ENCODE data around the gene STIMATE.

STIMATE gene

DNA sequence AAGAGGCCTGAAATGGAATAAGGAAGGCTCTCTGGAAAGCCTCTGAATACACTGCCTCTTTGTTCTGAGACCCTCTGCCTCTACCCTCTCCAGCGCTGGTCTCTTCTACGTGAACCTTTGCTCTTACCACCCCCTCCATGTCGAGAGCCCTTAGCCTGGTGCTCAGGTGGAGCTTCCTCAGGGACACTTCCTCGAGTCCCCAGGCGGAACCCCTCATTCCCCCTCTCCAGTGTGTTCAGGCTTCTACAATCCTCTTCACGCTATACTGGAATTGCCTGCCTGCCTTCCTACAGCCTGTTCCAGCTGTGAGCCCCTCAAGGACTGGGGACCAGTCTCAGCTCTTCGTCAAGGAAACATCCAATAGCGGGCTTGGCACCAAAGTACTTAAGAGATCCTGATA, 7.4 kb downstream of the STIMATE start:
- no peak for DNase-seq (ENCODE audit: low read depth)
- TF ChIP-seq MYC (IDR thresholded peaks at IDR 0.05; ENCODE audit: low read depth, low read length): no peak
- TF ChIP-seq, protein P1, sequence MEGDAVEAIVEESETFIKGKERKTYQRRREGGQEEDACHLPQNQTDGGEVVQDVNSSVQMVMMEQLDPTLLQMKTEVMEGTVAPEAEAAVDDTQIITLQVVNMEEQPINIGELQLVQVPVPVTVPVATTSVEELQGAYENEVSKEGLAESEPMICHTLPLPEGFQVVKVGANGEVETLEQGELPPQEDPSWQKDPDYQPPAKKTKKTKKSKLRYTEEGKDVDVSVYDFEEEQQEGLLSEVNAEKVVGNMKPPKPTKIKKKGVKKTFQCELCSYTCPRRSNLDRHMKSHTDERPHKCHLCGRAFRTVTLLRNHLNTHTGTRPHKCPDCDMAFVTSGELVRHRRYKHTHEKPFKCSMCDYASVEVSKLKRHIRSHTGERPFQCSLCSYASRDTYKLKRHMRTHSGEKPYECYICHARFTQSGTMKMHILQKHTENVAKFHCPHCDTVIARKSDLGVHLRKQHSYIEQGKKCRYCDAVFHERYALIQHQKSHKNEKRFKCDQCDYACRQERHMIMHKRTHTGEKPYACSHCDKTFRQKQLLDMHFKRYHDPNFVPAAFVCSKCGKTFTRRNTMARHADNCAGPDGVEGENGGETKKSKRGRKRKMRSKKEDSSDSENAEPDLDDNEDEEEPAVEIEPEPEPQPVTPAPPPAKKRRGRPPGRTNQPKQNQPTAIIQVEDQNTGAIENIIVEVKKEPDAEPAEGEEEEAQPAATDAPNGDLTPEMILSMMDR (IDR thresholded peaks at IDR 0.05; ENCODE audit: low read depth, low read length): no peak
- TF ChIP-seq, protein P2, sequence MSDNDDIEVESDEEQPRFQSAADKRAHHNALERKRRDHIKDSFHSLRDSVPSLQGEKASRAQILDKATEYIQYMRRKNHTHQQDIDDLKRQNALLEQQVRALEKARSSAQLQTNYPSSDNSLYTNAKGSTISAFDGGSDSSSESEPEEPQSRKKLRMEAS (IDR thresholded peaks at IDR 0.05; ENCODE audit: low read depth, low read length): no peak
- no peak for TF ChIP-seq POLR2A (IDR thresholded peaks at IDR 0.05; ENCODE audit: extremely low read depth, insufficient read length)
- H3K4me3 ChIP-seq (ENCODE audit: low read depth, low read length): no peak overlapping the region

DNA sequence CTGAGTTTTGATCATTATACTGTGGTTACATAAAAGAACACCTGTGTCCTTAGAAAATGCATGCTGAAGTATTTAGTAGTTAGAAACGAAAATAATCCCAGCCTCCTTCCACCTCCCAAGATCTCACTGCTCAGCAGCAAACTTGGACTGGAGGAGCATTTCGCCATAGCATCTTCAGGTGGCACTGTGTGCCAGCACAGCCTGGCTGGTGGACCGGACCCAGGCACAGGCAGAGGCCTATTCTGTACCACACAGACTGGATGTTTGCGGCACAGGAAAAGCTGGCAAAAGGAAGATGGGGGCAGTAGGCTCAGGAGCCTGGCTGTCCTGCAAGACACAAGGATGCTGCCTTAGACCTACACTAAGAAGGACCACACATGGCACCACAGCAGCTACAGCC, 10.2 kb downstream of the STIMATE start:
- no peak overlapping the region for H3K4me3 ChIP-seq (ENCODE audit: low read depth, low read length)
- no peak for TF ChIP-seq MYC (IDR thresholded peaks at IDR 0.05; ENCODE audit: low read depth, low read length)
- DNase-seq (ENCODE audit: low read depth): no peak

DNA sequence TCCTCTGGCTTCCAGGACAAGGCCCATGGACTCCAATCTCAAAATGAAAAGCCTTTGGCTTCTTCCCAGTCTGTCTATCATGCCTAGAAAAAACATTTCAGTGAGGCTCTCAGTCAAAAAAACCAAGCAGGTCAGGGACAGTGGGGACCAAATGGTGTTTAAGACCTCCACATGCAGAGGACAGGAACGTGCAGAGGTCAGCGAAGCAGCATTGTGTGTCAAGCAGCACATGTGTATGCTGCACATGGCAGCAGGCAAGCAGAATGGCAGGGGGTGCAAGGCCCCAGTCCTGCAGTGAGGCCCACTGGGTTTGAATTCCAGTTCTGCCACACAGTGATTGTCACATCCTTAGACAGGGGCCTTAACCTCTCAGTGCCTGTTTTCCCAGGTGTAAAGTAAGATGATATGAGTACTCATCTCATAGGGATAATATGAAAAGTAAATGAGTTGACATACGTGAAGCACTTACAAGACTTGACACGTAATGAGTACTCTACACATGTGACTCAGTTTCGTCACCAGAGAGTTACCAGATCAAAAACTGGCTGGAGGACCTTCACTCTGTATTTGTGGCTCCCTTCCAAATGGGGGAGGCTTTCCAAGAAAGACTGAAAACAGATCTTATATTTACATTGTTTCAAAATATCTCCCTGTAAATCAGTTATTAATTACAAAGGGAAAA, 11.2 kb downstream of the STIMATE start:
- TF ChIP-seq POLR2A (IDR thresholded peaks at IDR 0.05; ENCODE audit: extremely low read depth, insufficient read length): no peak
- TF ChIP-seq MYC (IDR thresholded peaks at IDR 0.05; ENCODE audit: low read depth, low read length): no peak
- TF ChIP-seq, protein P1 (IDR thresholded peaks at IDR 0.05; ENCODE audit: low read depth, low read length): no peak
- TF ChIP-seq, protein P2 (IDR thresholded peaks at IDR 0.05; ENCODE audit: low read depth, low read length): no peak
- DNase-seq (ENCODE audit: low read depth): no peak
- no peak overlapping the region for H3K4me3 ChIP-seq (ENCODE audit: low read depth, low read length)

DNA sequence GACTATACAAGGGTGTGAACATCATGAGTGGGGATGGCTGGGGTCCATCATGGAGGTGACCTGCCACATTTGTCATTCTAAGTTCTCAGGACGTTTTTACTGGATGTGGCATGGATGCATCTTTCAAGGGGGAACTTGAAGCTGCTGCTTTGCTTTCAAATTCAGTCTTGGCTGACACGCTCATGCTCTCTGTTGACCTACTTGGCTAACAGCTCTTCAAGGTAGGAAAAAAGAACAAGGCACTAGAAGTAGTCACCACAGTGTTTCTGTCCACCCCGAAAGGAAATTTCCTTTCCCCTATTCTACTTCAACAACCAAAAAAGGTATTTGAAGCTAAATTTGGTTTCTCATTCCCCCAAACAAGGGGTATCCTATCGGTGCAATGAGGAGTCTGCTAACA, 15.0 kb downstream of the STIMATE start:
- no peak overlapping the region for H3K4me3 ChIP-seq (ENCODE audit: low read depth, low read length)
- no peak for DNase-seq (ENCODE audit: low read depth)
- TF ChIP-seq POLR2A (IDR thresholded peaks at IDR 0.05; ENCODE audit: extremely low read depth, insufficient read length): no peak
- TF ChIP-seq, protein P1 (IDR thresholded peaks at IDR 0.05; ENCODE audit: low read depth, low read length): no peak
- no peak for TF ChIP-seq MYC (IDR thresholded peaks at IDR 0.05; ENCODE audit: low read depth, low read length)
- TF ChIP-seq, protein P2 (IDR thresholded peaks at IDR 0.05; ENCODE audit: low read depth, low read length): no peak

DNA sequence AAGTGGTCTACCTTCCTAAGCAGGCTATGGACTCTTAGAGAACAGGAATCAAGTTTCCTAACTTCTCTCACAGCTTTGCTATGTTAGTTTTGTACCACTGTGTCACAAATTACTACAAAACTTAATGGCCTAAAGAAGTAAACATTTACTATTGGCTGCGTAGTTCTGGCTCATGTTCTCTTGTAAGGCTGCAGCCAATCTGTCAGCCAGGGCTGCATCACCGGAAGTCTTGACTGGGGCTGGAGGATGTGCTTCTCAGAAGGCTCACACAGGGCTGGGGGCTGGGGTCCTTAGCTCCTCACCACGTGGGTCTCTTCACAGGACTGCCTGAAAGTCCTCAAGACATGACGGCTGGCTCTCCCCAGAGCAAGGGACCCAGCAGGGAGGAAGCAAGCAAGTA, 15.5 kb downstream of the STIMATE start:
- TF ChIP-seq, protein P1 (IDR thresholded peaks at IDR 0.05; ENCODE audit: low read depth, low read length): no peak
- TF ChIP-seq, protein P2 (IDR thresholded peaks at IDR 0.05; ENCODE audit: low read depth, low read length): no peak
- TF ChIP-seq MYC (IDR thresholded peaks at IDR 0.05; ENCODE audit: low read depth, low read length) (no peak), POLR2A (IDR thresholded peaks at IDR 0.05; ENCODE audit: extremely low read depth, insufficient read length) (no peak)
- DNase-seq (ENCODE audit: low read depth): no peak
- H3K4me3 ChIP-seq (ENCODE audit: low read depth, low read length): no peak overlapping the region

DNA sequence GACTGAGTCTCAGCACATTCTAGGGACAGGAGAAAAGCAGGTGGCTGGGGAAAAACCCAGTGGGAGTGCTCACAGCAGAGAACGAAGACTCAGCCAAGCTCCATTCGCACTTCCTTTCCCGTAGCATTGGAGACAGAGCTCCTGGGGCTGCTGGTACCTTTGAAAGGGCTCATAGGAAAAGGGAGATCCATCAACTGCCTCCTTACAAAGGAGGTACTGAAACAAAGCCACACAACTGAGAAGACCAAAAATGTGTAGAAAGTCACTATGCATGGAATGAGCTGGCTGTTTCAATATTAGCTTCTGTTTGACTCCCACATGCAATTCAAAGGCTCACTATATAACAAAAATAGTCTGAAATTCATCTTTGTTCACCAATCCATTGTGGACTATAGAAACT, 16.9 kb downstream of the STIMATE start:
- H3K4me3 ChIP-seq (ENCODE audit: low read depth, low read length): no peak overlapping the region
- TF ChIP-seq, protein P1 (IDR thresholded peaks at IDR 0.05; ENCODE audit: low read depth, low read length): no peak
- TF ChIP-seq, protein P2 (IDR thresholded peaks at IDR 0.05; ENCODE audit: low read depth, low read length): no peak
- no peak for TF ChIP-seq POLR2A (IDR thresholded peaks at IDR 0.05; ENCODE audit: extremely low read depth, insufficient read length)
- TF ChIP-seq MYC (IDR thresholded peaks at IDR 0.05; ENCODE audit: low read depth, low read length): no peak
- no peak for DNase-seq (ENCODE audit: low read depth)

Measured in NB4 (cell line).